GM23248 (cell line): ENCODE results near the gene ZCCHC24. TPM values are rescaled to one million over a fixed set of nuclear protein-coding genes. Genes with fewer than 3 reads are reported as not detected.
A peak's percentile ranks its signal among the peaks of the same experiment; 100 is the strongest.

Experiments used
- DNase-seq: peaks from one replicate; pipeline ENCODE4 v3.0.0-alpha.2; 2015
- H2AFZ ChIP-seq: fragments of 200-600 bp; sonication (generic); 2 replicates; pipeline ENCODE4 v1.6.1; 2016; ENCODE audit warnings: antibody characterized with exemption
- H3F3A ChIP-seq: fragments of 200-600 bp; sonication (generic); 2 replicates; pipeline ENCODE4 v1.6.1; 2016; ENCODE audit warnings: mild to moderate bottlenecking, antibody characterized with exemption, mixed run types; ENCODE audit not compliant: insufficient read depth
- H3K27ac ChIP-seq: fragments of 200-600 bp; sonication (generic); 2 replicates; pipeline ENCODE4 v1.5.1; 2016; ENCODE audit warnings: mild to moderate bottlenecking
- H3K27me3 ChIP-seq: fragments of 200-600 bp; sonication (generic); replicated peaks from 2 replicates; pipeline ENCODE4 v1.6.1; 2016; ENCODE audit warnings: mild to moderate bottlenecking; ENCODE audit not compliant: insufficient read depth
- H3K36me3 ChIP-seq: fragments of 200-600 bp; sonication (generic); 2 replicates; pipeline ENCODE4 v1.6.1; 2016; ENCODE audit warnings: low read depth, mild to moderate bottlenecking
- H3K4me1 ChIP-seq: fragments of 200-600 bp; sonication (generic); 2 replicates; pipeline ENCODE4 v1.6.1; 2016; ENCODE audit warnings: mild to moderate bottlenecking; ENCODE audit not compliant: insufficient read depth
- H3K4me2 ChIP-seq: fragments of 200-600 bp; sonication (generic); one replicate; pipeline ENCODE4 v1.6.1; 2016; ENCODE audit warnings: mild to moderate bottlenecking; ENCODE audit not compliant: unreplicated experiment
- H3K4me3 ChIP-seq: fragments of 200-600 bp; sonication (generic); 2 replicates; pipeline ENCODE4 v1.5.1; 2016; ENCODE audit warnings: mild to moderate bottlenecking
- H3K79me2 ChIP-seq: fragments of 200-600 bp; sonication (generic); 2 replicates; pipeline ENCODE4 v1.6.1; 2016; ENCODE audit warnings: mild to moderate bottlenecking; ENCODE audit not compliant: insufficient read depth
- H3K9ac ChIP-seq: fragments of 200-600 bp; sonication (generic); 2 replicates; pipeline ENCODE4 v1.6.1; 2016; ENCODE audit warnings: mild to moderate bottlenecking
- H3K9me2 ChIP-seq: fragments of 200-600 bp; sonication (generic); 2 replicates; pipeline ENCODE4 v1.6.1; 2016; ENCODE audit warnings: mixed run types, mild to moderate bottlenecking, moderate library complexity; ENCODE audit not compliant: insufficient read depth
- H3K9me3 ChIP-seq: fragments of 200-600 bp; sonication (generic); one replicate; pipeline ENCODE4 v1.6.1; 2017; ENCODE audit warnings: low read depth
- H4K20me1 ChIP-seq: fragments of 200-600 bp; sonication (generic); 2 replicates; pipeline ENCODE4 v1.6.0; 2016; ENCODE audit not compliant: insufficient read depth
- EZH2 ChIP-seq: fragments of 200-600 bp; sonication (generic); IDR thresholded peaks from 2 replicates; pipeline ENCODE4 v1.6.1; 2018; ENCODE audit warnings: antibody characterized with exemption, mild to moderate bottlenecking; ENCODE audit not compliant: insufficient read depth, poor library complexity, severe bottlenecking
- EZH2phosphoT487 ChIP-seq: fragments of 200-600 bp; sonication (generic); IDR thresholded peaks from 2 replicates; pipeline ENCODE4 v1.6.1; 2018; ENCODE audit warnings: antibody characterized with exemption, moderate library complexity, mild to moderate bottlenecking, low read depth; ENCODE audit not compliant: insufficient read depth
- WGBS, 2 experiments: methylation state at CpG; one replicate each; pipeline ENCODE4 v1.1.6; 2015 to 2017; ENCODE audit warnings: low lambda C conversion rate in 2 of 2, low coverage in 1 of 2; ENCODE audit errors: missing lambda C conversion rate in 2 of 2; 5-methylcytosine and 5-hydroxymethylcytosine counted together
- in situ Hi-C: fragments of 300-500 bp; cut with MboI; formaldehyde crosslinking; loops from 2 replicates; pipeline ENCODE4 v1.15.0; 2020
- polyA plus RNA-seq: library from polyadenylated mRNA; unstranded; fragments of >200 nt; fragmentation: Nextera tagmentation; extraction: Ambion mirVana; gene quantifications from 2 replicates; pipeline ENCODE4 v1.2.1, GENCODE V29; 2016
- total RNA-seq: library from RNA; depleted of rRNA; stranded (reverse); fragments of >200 nt; shearing (Covaris generic); gene quantifications from 2 replicates; pipeline ENCODE4 v1.2.3, GENCODE V29; 2014

ZCCHC24 gene
- total and polyA plus RNA-seq, 2 experiments from 2014 or later: 29.3 to 30.3 TPM

DNA sequence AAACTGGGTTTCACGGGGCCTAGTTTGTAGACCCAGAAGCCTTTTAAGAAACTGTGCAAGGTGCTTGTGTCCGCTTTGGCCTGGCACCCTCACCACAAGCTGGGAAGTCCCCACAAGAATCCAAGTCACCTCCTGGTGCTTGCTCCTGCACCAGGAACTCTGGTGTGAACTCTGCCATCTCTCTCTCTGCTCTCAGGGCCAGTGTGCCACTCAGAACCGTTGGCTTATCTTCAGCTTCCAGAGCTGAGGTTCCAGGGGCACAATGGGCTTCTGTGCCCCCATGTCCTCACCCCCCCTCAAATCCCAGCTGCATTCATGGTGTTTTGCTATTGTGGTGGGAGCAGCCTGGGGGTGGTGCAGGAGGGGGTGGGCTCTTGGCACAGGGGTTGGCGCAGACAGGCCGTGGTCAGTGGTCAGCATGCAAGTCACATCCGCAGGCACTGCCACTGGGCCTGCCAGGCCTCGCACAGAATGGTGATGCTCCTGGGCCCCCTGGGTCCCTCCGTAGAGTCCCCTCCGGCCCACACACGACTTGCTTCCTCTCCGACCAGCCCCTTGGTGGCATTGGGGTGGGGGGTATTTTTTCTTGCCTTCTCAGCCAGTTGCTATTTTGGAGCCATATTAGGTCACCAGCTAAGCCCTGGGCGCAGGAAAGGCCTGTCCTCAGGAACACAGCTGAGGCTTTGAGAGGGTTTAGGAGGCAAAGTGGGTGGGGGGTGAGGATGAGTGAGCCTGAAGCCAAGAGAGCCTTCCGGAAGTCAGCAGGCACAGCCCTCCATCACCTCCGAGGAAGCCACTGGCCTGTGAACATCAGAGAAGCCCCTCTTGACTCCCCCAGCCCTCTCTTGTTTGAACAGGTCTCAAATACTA, 3.0 kb downstream of the ZCCHC24 start:
- in situ Hi-C loops: no loop called here
- peak overlapping the region; percentile 98 for H3K4me2 ChIP-seq
- WGBS, 2 experiments: 63 to 67% methylated on average over 14 of the region's 14 CpGs

DNA sequence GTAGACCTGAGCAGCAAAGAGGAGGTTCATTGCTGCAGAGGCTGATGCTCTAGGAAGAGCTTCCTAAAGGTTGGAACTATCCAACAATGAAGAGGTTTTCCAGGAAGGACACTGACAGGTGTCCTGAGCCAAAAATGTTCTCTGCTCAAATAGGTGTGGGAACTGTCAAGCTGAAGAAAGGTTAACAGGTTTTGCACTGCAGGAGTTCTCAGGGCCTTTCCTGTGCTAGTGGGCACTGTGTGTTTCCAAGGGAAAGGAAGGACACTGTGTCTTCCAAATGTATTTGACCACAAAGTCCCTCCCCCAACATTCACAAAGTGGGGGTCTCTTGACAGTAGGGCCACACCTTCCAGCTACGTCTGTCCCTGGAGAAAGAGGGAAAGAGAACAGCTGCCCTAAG, 4.0 kb downstream of the ZCCHC24 start:
- Histone ChIP-seq H4K20me1 (no peaks in the 10 kb centered on the region), H3K27ac (peak overlapping the region; percentile 80), H3K9me2 (no peaks in the 10 kb centered on the region), H3F3A (peaks cover 24% of the 10 kb centered on the region), H3K36me3 (peaks cover 3% of the 10 kb centered on the region; the same call in 1 of the 2 replicates), H3K27me3 (no peaks in the 10 kb centered on the region), H3K9ac (peak overlapping the region; percentile 48; the same call in 1 of the 2 replicates), H3K4me2 (peak overlapping the region; percentile 24), H3K9me3 (no peaks in the 10 kb centered on the region), H3K4me3 (no peak overlapping the region), H3K79me2 (peaks cover 78% of the 10 kb centered on the region), H3K4me1 (peaks cover 40% of the 10 kb centered on the region), H2AFZ (no peak overlapping the region)
- in situ Hi-C loops: no loop called here
- no peak for TF ChIP-seq EZH2phosphoT487
- no peak for TF ChIP-seq EZH2
- WGBS, 2 experiments: 27 to 67% methylated on average over 1 of the region's 1 CpG
- DNase-seq: no peak

More for the DNA sequence above, 3.0 kb downstream of the ZCCHC24 start:
- Histone ChIP-seq H3K27me3 (no peaks in the 10 kb centered on the region), H3F3A (peaks cover 29% of the 10 kb centered on the region), H3K27ac (peak overlapping the region; percentile 80), H3K9me3 (no peaks in the 10 kb centered on the region), H3K4me1 (peaks cover 40% of the 10 kb centered on the region), H3K36me3 (peaks cover 1% of the 10 kb centered on the region; the same call in 1 of the 2 replicates), H3K4me3 (peak overlapping the region; percentile 88; the same call in 1 of the 2 replicates), H3K9ac (peak overlapping the region; percentile 87), H2AFZ (no peak overlapping the region), H3K79me2 (peaks cover 68% of the 10 kb centered on the region), H4K20me1 (no peaks in the 10 kb centered on the region), H3K9me2 (no peaks in the 10 kb centered on the region)
- no peak for DNase-seq
- TF ChIP-seq EZH2 (no peak), EZH2phosphoT487 (no peak)

DNA sequence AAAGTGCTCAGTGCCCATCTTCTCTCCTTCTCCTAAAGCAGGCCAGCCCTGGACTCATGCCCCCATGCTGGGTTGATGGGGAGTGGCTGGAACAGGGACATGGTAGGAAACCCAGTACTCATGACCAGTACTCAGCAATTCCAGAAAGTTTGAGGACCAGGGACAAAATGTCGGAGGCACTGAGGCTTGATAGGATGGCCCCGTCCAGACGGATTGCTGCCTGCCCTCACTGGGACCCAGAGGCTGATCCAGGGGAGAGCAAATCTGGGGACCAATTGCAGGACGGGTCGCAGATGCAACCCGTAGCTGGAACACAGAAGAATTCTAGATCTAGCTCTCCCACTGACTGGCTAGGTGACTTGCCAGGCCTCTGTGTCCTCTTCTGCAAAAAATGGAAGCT, 5.1 kb downstream of the ZCCHC24 start:
- peak overlapping the region; percentile 50 for H3K9ac ChIP-seq
- DNase-seq: no peak
- H3K4me2 ChIP-seq: peak overlapping the region; percentile 34
- peaks cover 90% of the 10 kb centered on the region for H3K79me2 ChIP-seq
- 0 out of 2 replicates have a peak overlapping the region, but pooled peaks have one; percentile 5 for H3K4me3 ChIP-seq
- no peaks in the 10 kb centered on the region for H3K9me3 ChIP-seq
- peaks cover 30% of the 10 kb centered on the region for H3F3A ChIP-seq
- H3K36me3 ChIP-seq: peaks cover 3% of the 10 kb centered on the region; the same call in 1 of the 2 replicates
- in situ Hi-C loops: no loop called here
- no peak for TF ChIP-seq EZH2
- no peak for TF ChIP-seq EZH2phosphoT487
- H3K27me3 ChIP-seq: no peaks in the 10 kb centered on the region
- H4K20me1 ChIP-seq: no peaks in the 10 kb centered on the region
- H3K4me1 ChIP-seq: peaks cover 51% of the 10 kb centered on the region
- no peaks in the 10 kb centered on the region for H3K9me2 ChIP-seq
- WGBS, 2 experiments: 61 to 67% methylated on average over 6 of the region's 6 CpGs
- no peak overlapping the region for H2AFZ ChIP-seq
- H3K27ac ChIP-seq: peak overlapping the region; percentile 68

DNA sequence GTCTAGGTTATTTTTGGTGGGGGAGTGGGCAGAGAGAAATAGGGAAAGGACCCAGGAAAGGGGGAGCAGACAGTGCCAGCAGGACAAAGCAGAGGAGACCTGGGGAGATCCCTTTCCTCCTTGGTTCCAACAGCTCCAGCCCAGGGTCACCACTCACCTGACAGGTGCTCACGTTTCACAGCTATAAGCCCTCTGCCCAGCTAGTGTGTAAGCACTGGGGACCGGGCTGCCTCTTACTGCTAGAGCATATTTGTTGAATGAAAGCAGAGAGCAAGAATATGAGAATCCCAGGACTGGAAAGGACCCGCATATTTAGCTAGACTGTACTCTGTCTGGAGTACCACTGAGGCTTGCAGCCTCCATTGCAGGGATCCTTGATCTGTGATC, 6.7 kb downstream of the ZCCHC24 start:
- in situ Hi-C loops: no loop called here

More for the DNA sequence above, 6.7 kb downstream of the ZCCHC24 start:
- Histone ChIP-seq H3K4me1 (peaks cover 65% of the 10 kb centered on the region), H3K4me3 (no peak overlapping the region), H3F3A (peaks cover 43% of the 10 kb centered on the region), H3K4me2 (no peak overlapping the region), H2AFZ (no peak overlapping the region), H3K9me3 (no peaks in the 10 kb centered on the region), H3K79me2 (peaks cover 90% of the 10 kb centered on the region), H3K9ac (0 out of 2 replicates have a peak overlapping the region, but pooled peaks have one; percentile 34), H4K20me1 (no peaks in the 10 kb centered on the region), H3K27me3 (no peaks in the 10 kb centered on the region), H3K27ac (peak overlapping the region; percentile 95; the same call in 1 of the 2 replicates), H3K36me3 (peaks cover 3% of the 10 kb centered on the region; the same call in 1 of the 2 replicates), H3K9me2 (no peaks in the 10 kb centered on the region)
- 58 to 60% methylated on average over 3 of the region's 3 CpGs for WGBS, 2 experiments
- TF ChIP-seq EZH2 (no peak), EZH2phosphoT487 (no peak)
- no peak for DNase-seq
